SU-DHL-6 (cell line): ENCODE measurements around the gene PEX10.

Source experiments
- H2AFZ ChIP-seq: fragments of 200-600 bp; sonication (generic); 2 replicates; pipeline ENCODE4 v1.6.1; 2014; ENCODE audit warnings: low read depth, mild to moderate bottlenecking, moderate library complexity, mixed read lengths, antibody characterized with exemption, low read length; ENCODE audit not compliant: severe bottlenecking
- H3F3A ChIP-seq: fragments of 200-600 bp; shearing (Covaris generic); 2 replicates; pipeline ENCODE4 v1.6.0; 2016; ENCODE audit warnings: antibody characterized with exemption, mild to moderate bottlenecking; ENCODE audit not compliant: insufficient read depth
- H3K27ac ChIP-seq: fragments of 200-600 bp; sonication (generic); 2 replicates; pipeline ENCODE4 v1.5.1; 2016; ENCODE audit warnings: low read depth, mild to moderate bottlenecking, low read length, moderate library complexity, mixed read lengths
- H3K27me3 ChIP-seq: fragments of 200-600 bp; sonication (generic), shearing (Covaris generic); 2 replicates; pipeline ENCODE4 v1.6.0; 2014; ENCODE audit warnings: mild to moderate bottlenecking, low read length
- H3K36me3 ChIP-seq: fragments of 200-600 bp; sonication (generic); 2 replicates; pipeline ENCODE4 v1.6.1; 2014; ENCODE audit warnings: mild to moderate bottlenecking, low read length, mixed read lengths
- H3K4me2 ChIP-seq: fragments of 300-600, 200-600 bp; shearing (Covaris generic), sonication (generic); 2 replicates; pipeline ENCODE4 v1.6.0; 2014; ENCODE audit warnings: low read length, low read depth, mild to moderate bottlenecking; ENCODE audit not compliant: poor library complexity, severe bottlenecking
- H3K4me3 ChIP-seq: fragments of 200-600 bp; sonication (generic); 2 replicates; pipeline ENCODE4 v1.5.1; 2014; ENCODE audit warnings: antibody characterized with exemption, low read length, mild to moderate bottlenecking, mixed read lengths; ENCODE audit not compliant: insufficient read depth, poor library complexity, severe bottlenecking
- H3K79me2 ChIP-seq: fragments of 200-600 bp; sonication (generic); 2 replicates; pipeline ENCODE4 v1.6.1; 2014; ENCODE audit warnings: mild to moderate bottlenecking, low read length, moderate library complexity; ENCODE audit not compliant: insufficient read depth
- H3K9ac ChIP-seq: fragments of 200-600 bp; sonication (generic); 2 replicates; pipeline ENCODE4 v1.7.0; 2014; ENCODE audit warnings: mild to moderate bottlenecking, low read length
- H3K9me2 ChIP-seq: fragments of 200-600 bp; sonication (generic); replicated peaks from 2 replicates; pipeline ENCODE4 v1.6.1; 2014; ENCODE audit warnings: low read length; ENCODE audit not compliant: insufficient read depth
- H3K9me3 ChIP-seq: fragments of 200-600 bp; sonication (generic); 2 replicates; pipeline ENCODE4 v1.6.1; 2014; ENCODE audit warnings: low read length, mixed read lengths; ENCODE audit not compliant: insufficient read depth
- H4K20me1 ChIP-seq: fragments of 200-600 bp; sonication (generic); 2 replicates; pipeline ENCODE4 v1.6.1; 2014; ENCODE audit warnings: low read depth, mild to moderate bottlenecking, antibody characterized with exemption, low read length, moderate library complexity, mixed read lengths
- CTCF ChIP-seq: fragments of 200-600 bp; sonication (generic); IDR thresholded peaks from one replicate; pipeline ENCODE4 v1.5.1; 2017; ENCODE audit warnings: antibody characterized with exemption, mild to moderate bottlenecking, low read length, moderate library complexity; ENCODE audit not compliant: insufficient read depth, poor library complexity, severe bottlenecking
- EZH2phosphoT487 ChIP-seq: fragments of 200-600 bp; sonication (generic), shearing (Covaris generic); conservative IDR thresholded peaks from 2 replicates; pipeline ENCODE4 v1.6.1; 2018; ENCODE audit warnings: mild to moderate bottlenecking, antibody characterized with exemption, low read length, moderate library complexity, mixed read lengths

PEX10 gene

DNA sequence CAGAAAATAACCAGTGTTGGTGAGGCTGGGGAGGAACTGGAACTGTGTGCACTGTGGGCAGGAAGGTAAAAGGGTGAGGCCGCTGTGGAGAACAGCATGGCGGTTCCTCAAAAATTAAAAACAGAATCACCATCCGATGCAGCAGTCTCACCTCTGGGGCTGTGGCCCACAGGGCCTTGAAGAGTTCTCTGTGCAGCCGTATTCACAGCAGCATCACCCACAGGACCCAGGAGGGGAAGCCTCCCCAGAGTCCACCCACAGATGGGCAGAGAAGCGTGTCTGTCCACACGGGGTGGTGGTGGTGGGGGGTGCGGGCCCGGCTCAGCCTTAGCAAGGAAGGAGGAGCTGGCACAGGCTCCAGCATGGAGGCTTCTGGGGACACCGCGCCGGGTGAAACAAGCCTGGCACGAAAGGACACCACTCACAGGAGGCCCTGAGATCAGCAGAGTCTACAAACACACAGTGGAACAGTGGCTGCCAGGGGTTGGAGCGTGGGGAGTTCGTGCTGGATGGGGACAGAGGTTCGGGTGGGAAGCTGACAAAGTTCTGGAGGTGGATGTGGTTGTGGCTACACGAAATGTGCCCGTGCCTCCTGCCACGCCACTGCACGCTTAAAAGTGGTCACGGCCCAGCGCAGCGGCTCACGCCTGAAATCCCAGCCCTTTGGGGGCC, 32.5 kb downstream of the PEX10 start:
- no peak overlapping the region for H3K4me2 ChIP-seq
- H4K20me1 ChIP-seq = no peaks in the 10 kb centered on the region
- H3K79me2 ChIP-seq = no peaks in the 10 kb centered on the region
- no peaks in the 10 kb centered on the region for H3K27me3 ChIP-seq
- H3K27ac ChIP-seq = no peak overlapping the region
- H3K4me3 ChIP-seq = no peak overlapping the region
- no peak overlapping the region for H2AFZ ChIP-seq
- no peaks in the 10 kb centered on the region for H3K36me3 ChIP-seq
- H3F3A ChIP-seq = no peaks in the 10 kb centered on the region
- H3K9me2 ChIP-seq = no peaks in the 10 kb centered on the region
- H3K9ac ChIP-seq = no peak overlapping the region
- TF ChIP-seq CTCF (no peak), EZH2phosphoT487 (no peak)
- H3K9me3 ChIP-seq = no peaks in the 10 kb centered on the region

- TF ChIP-seq CTCF (no peak), EZH2phosphoT487 (no peak)
- H3K79me2 ChIP-seq = no peaks in the 10 kb centered on the region
- H3K9ac ChIP-seq = no peak overlapping the region
- H3K9me2 ChIP-seq = no peaks in the 10 kb centered on the region
- no peaks in the 10 kb centered on the region for H3K27me3 ChIP-seq
- no peak overlapping the region for H3K4me3 ChIP-seq
- H3K4me2 ChIP-seq = no peak overlapping the region
- H3K27ac ChIP-seq = no peak overlapping the region
- no peaks in the 10 kb centered on the region for H3K36me3 ChIP-seq
- H3K9me3 ChIP-seq = no peaks in the 10 kb centered on the region
- no peaks in the 10 kb centered on the region for H3F3A ChIP-seq
- no peak overlapping the region for H2AFZ ChIP-seq
- H4K20me1 ChIP-seq = no peaks in the 10 kb centered on the region
Measured at GRCh38 chr1:2378956-2379732, 33.2 kb downstream of the PEX10 start.

- Histone ChIP-seq H3K36me3 (no peaks in the 10 kb centered on the region), H3K4me2 (no peak overlapping the region), H3F3A (no peaks in the 10 kb centered on the region), H4K20me1 (no peaks in the 10 kb centered on the region), H3K27ac (no peak overlapping the region), H3K9ac (no peak overlapping the region), H3K9me3 (no peaks in the 10 kb centered on the region), H3K4me3 (no peak overlapping the region), H3K9me2 (no peaks in the 10 kb centered on the region), H3K27me3 (no peaks in the 10 kb centered on the region), H2AFZ (no peak overlapping the region), H3K79me2 (no peaks in the 10 kb centered on the region)
- no peak for TF ChIP-seq CTCF
Measured at GRCh38 chr1:2378441-2378851, 33.9 kb downstream of the PEX10 start.
